GM19468 (cell line): ENCODE results near the gene NOMO2.
A peak's percentile ranks its signal among the peaks of the same experiment; 100 is the strongest.
"Not testable (repeated sequence)": the region's sequence is repeated elsewhere in the genome, so short reads cannot be mapped to it uniquely, and the experiment has no call there.

Experiments
- ATAC-seq: cut with Tn5 transposase; IDR thresholded peaks from one replicate; pipeline ENCODE4 v1.9.1; 2021; ENCODE audit warnings: mild to moderate bottlenecking, moderate library complexity, moderate number of reproducible peaks; ENCODE audit not compliant: unreplicated experiment; ENCODE audit errors: extremely low read depth

The NOMO2 gene, protein sequence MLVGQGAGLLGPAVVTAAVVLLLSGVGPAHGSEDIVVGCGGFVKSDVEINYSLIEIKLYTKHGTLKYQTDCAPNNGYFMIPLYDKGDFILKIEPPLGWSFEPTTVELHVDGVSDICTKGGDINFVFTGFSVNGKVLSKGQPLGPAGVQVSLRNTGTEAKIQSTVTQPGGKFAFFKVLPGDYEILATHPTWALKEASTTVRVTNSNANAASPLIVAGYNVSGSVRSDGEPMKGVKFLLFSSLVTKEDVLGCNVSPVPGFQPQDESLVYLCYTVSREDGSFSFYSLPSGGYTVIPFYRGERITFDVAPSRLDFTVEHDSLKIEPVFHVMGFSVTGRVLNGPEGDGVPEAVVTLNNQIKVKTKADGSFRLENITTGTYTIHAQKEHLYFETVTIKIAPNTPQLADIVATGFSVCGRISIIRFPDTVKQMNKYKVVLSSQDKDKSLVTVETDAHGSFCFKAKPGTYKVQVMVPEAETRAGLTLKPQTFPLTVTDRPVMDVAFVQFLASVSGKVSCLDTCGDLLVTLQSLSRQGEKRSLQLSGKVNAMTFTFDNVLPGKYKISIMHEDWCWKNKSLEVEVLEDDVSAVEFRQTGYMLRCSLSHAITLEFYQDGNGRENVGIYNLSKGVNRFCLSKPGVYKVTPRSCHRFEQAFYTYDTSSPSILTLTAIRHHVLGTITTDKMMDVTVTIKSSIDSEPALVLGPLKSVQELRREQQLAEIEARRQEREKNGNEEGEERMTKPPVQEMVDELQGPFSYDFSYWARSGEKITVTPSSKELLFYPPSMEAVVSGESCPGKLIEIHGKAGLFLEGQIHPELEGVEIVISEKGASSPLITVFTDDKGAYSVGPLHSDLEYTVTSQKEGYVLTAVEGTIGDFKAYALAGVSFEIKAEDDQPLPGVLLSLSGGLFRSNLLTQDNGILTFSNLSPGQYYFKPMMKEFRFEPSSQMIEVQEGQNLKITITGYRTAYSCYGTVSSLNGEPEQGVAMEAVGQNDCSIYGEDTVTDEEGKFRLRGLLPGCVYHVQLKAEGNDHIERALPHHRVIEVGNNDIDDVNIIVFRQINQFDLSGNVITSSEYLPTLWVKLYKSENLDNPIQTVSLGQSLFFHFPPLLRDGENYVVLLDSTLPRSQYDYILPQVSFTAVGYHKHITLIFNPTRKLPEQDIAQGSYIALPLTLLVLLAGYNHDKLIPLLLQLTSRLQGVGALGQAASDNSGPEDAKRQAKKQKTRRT

DNA sequence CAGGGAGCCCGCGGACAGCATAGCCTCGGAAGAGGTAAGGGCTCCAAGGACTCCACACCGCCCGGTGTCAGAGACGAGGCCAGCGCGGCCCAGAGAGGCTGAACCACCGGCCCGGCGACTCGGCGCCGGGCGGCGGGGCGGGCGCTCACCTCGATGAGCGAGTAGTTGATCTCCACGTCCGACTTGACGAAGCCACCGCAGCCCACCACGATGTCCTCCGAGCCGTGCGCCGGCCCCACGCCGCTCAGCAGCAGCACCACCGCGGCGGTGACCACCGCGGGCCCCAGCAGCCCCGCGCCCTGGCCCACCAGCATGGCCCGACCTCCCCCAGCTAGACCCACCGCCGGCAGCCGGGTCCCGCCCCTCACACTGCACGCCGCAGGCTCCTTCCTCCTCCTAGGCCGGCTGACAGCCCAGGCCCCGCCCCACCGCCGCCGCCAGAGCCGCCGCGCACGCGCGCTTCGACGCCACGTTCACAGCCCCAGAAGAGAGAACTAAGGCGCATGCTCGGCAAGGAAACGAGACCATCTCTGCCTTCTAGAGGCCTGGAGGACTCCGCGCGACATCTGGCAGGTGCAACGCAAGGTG, at the start of gene NOMO2:
NOMO2 (minus strand) TSS at position 371 of the 588 bp plus-strand sequence; CDS start at position 314, 57 bp downstream.
- ATAC-seq, result peak; percentile 91

DNA sequence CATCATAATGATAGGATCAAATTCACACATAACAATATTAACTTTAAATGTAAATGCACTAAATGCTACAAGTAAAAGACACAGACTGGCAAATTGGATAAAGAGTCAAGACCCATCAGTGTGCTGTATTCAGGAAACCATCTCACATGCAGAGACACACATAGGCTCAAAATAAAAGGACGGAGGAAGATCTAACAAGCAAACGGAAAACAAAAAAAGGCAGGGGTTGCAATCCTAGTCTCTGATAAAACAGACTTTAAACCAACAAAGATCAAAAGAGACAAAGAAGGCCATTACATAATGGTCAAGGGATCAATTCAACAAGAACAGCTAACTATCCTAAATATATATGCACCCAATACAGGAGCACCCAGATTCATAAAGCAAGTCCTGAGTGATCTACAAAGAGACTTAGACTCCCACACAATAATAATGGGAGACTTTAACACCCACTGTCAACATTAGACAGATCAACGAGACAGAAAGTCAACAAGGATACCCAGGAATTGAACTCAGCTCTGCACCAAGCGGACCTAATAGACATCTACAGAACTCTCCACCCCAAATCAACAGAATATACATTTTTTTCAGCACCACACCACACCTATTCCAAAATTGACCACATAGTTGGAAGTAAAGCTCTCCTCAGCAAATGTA, 48.4 kb upstream of the NOMO2 start:
- ATAC-seq, result not testable (repeated sequence)

DNA sequence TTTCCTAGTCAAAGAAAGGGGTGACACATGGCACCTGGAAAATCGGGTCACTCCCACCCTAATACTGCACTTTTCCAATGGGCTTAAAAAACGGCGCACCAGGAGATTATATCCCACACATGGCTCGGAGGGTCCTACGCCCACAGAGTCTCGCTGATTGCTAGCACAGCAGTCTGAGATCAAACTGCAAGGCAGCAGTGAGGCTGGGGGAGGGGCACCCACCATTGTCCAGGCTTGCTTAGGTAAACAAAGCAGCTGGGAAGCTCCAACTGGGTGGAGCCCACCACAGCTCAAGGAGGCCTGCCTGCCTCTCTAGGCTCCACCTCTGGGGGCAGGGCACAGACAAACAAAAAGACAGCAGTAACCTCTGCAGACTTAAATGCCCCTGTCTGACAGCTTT, 46.4 kb upstream of the NOMO2 start:
- ATAC-seq, result not testable (repeated sequence)

- ATAC-seq, result not testable (repeated sequence)
These were observed 41.8 kb upstream of the NOMO2 start for GRCh38 chr16:18603572-18604246.

DNA sequence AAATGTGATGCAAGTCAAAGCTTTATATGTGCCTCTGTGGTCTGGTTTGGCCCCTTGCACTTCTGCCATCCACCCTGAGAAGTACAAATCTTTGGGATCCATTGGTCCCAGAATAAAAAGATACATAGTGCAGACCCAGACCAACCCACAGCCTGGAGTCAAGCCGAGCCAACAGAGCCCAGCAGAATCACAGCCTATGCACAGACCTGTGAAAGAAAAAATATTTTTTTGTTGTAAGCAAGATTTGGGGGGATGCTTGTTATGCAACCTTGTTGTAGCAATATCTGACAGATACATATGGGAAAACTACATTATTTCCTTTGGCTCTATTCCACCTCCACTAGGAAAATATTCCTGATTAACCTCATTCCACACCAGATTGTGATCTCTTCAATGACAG, 36.7 kb upstream of the NOMO2 start:
- ATAC-seq, result not testable (repeated sequence)

GRCh38 chr16:18597734-18598133, 35.8 kb upstream of the NOMO2 start:
- not testable (repeated sequence) for ATAC-seq

- not testable (repeated sequence) for ATAC-seq
These were observed 35.4 kb upstream of the NOMO2 start for GRCh38 chr16:18597319-18597718.

DNA sequence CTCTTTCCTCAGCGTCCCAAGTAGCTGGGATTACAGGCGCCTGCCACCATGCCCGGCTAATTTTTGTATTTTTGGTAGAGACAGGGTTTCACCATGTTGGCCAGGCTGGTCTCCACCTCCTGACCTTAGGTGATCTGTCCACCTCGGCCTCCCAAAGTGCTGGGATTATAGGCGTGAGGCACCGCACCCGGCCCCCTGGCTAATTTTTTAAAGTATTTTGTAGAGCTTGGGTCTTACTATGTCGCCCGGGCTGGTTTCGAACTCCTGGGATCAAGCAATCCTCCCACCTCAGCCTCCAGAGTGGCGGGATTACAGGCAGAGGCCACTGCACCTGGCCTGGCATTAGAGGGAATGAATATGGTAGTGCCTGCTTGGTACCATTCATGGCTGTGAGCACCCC, 33.9 kb upstream of the NOMO2 start:
- ATAC-seq, result not testable (repeated sequence)

GRCh38 chr16:18594880-18595279, 33.0 kb upstream of the NOMO2 start:
- ATAC-seq, result not testable (repeated sequence)

DNA sequence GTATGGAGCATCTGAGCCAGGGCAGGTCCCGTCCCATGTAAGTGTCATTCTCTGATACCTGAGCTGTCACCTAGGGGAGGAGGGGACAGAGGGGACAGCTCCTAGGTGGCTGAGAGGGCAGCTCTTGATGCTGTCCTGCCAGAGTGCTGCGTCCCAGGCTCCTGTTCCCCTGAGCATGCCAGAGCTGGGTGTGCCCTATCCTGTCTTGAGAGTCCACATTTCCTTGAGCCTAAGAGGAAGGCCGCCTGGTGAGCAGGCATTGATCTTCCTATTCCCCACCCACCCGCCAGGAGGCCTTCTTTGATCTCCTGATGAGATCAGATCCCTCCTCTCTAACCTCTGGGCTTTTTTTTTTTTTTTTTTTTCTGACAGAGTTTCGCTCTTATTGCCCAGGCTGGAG, 32.0 kb upstream of the NOMO2 start:
- not testable (repeated sequence) for ATAC-seq

GRCh38 chr16:18592982-18593381, 31.1 kb upstream of the NOMO2 start:
- not testable (repeated sequence) for ATAC-seq

- not testable (repeated sequence) for ATAC-seq
These were observed 30.0 kb upstream of the NOMO2 start for GRCh38 chr16:18591908-18592307.

DNA sequence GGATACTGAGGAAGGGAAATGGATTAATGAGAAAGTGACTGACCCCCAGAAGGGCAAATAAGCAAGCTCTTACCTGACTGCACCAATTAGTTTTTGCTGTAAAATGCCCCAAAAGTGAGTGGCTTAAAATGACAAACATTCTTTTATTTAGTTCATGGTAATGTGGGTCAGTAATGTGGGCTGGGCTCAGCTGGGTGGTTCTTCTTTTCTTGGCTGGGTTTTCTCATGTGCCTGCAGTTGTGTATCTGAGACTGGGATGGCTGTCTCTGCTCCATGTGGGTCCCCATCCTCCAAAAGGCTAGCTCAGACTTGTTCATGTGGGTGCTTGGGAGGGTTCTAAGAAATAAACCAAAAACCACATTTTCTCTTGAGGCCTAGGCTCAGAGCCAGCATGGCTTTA, 29.5 kb upstream of the NOMO2 start:
- not testable (repeated sequence) for ATAC-seq

DNA sequence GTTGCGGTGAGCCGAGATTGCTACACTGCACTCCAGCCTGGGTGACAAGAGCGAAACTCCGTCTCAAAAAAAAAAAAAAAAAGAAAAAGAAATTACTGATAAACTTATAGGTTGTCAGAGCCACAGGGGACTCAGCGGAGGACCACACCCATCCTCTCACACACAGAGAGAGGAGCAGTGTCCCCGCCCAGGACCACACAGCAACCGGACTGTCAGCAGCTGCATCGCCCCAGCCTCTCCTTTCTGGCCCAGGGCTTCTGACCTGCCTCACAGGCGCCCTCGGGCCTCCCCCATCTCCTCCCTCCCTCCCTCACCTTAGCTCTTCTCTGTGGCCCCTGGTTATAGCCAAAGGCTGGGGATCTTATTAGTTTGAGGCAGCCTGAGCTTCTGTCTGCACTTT, 27.9 kb upstream of the NOMO2 start:
- not testable (repeated sequence) for ATAC-seq

DNA sequence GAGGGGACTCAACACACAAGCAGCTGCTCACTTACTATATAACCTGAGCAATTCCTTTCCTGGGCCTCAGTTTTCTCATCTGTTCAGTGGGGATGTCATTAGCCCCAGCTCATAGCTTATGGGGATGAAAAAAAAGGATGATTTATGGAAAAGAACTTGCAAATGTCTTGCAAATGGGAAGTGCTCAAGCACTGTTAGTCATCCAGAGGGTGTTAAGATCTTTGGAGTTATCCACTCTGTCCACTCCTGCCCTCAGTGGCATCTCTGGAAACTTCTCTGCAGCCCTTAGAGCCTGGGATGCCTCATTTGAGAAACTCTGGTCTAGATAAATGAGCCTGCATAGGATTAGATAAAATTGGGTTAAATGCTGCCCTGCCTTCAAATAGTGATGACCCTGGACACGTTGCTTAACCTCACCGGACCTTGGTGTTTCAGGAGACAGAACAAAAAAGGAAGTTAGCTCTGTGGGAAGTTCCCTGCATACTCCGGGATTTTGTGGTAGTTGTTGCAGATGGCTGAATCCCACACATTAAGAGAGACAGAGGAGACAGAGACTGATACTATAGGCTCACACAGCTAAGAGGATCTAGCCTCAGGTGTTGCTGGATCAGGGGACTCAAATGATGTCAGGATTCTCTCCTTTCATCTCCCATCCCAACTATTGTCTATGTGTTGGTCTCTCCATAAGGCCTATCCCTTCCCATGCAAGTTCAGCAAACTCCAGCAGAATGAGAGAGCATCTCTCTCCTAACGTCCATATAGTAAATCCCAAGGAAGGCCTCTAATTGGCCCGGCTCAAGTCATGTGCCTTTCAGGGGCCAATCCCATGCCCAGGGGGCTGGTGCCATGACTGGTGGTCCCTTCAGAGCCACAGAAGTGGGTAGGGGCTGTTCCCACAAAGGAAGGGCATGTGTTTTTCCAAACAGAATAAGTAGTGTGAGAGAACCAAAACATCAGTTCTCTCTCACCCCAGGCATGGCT, 25.0 kb upstream of the NOMO2 start:
- not testable (repeated sequence) for ATAC-seq

DNA sequence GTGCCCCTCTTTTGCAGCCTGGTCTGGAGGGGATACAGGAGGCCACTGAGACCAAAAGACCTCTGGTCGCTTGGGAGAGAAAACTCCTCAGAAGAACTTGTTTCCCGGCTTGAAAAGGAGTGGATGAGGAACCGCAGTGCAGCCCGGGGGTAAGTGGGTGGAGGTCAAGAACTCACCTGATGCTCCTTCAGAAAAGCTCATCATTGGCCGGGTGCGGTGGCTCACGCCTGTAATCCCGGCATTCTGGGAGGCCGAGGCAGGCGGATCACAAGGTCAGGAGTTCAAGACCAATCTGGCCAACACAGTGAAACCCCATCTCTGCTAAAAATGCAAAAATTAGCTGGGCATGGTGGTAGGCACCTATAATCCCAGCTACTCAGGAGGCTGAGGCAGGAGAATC, 23.9 kb upstream of the NOMO2 start:
- ATAC-seq, result not testable (repeated sequence)

DNA sequence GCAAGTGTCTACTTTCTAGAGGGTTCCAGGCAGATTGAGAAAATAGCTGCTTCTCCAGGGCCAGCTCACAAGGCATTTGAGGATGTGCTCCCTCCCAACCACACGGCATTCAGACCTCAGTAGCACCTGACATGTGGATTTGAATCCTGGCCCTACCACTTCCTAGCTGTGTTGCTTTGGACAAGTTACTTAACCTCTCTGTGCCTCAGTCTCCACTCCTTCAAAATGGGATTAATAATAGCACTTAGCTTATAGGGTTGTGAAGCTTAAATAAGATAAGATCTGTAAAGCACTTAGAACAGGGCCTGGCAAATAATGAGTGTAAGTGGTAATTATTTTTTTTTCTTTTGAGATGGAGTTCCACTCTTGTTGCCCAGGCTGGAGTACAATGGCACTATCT, 21.0 kb upstream of the NOMO2 start:
- ATAC-seq, result no peak

DNA sequence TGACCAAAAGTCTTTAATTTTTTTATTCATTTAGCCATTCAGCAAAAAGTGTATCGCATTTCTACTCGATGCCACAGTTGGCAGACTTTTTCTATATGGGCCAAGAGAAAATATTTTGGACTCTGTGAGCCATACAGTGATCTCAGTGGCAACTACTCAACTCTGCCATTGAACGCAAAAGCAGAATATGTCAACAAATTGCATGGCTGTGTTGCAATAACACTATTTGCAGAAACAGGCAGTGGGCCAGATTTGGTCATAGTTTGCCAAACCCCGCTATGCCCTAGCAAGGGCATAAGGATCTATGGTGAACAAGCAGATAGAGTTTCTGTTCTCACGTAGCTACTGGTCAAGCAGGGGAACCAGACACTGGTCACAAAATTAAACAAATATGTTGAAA, 18.5 kb upstream of the NOMO2 start:
- not testable (repeated sequence) for ATAC-seq
